ENCODE measurements around the gene CTIF. TPM values are rescaled to one million over a fixed set of nuclear protein-coding genes. Genes with fewer than 3 reads are reported as not detected.

CTIF gene
- total RNA-seq, 2 donors from 2014 or later = 64.9 to 70.6 TPM

DNA sequence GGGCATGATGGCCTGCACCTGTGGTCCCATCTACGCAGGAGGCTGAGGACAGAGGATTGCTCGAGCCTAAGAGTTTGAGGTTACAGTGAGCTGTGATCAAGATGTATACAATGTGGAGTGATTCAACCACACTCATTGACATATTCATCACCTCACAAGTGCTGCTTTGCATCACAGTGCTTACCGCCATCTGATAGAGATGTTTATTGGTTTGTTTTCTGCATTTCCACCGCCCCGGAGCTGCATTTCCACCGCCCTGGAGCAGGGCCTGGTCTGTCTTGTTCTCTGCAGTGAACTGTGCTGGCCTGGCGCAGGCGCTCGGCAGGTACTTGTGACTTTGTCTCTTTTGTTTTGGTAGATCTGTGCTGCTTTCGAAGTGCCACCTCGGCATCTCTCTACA, 315.9 kb downstream of the CTIF start:
- ATAC-seq = no peak
- intact Hi-C loops (cut with DNase I) = loop anchor here in 1 of 2 donors (10.0 kb wide), 1 partner anchor 70 kb away; no protein-coding TSS in a partner anchor

DNA sequence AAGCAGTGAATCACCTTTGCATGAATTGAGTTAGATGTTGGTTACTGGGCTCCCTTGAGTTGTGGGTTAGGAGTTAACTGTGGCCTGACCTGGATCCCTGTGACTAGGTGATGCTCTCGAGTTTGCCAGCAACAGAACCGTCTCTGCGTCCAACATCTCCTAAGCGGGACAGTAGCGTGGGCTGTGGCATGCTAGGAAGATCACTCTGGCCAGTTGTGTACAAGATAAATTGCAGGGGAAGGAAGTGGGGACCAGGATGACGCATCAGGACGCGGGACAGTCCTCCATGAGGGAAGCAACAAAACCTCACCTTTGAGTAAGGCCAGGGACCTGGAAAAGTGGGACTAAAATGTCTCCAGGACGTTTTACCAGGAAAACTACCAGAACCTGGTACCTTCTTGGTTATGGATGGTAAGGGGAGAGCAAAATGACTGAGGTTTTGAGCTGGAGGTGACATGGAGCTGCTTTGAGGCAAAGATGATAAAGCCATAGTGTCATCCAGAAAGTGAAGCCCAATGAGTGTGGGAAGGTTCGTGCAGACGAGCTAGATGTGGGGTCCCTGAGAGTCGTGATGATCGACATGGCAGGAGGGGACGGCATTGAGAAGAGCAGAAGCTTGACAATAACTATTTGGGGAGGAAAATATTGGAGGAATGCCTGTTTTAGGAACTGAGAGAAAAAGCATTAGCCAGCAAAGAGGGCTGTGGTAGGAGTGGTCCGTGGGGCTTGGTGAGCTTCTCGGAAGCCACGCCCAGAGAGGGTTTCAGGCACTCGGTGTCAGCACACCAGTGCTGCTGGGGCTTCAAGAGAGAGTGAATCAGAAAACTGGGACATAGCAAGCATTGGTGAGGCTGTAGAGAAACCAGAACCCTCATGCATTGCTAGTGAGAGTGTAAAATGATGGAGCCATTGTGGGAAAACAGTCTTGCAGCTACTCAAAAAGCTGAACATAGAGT, 316.9 kb downstream of the CTIF start:
- intact Hi-C loops (cut with DNase I) = loop anchor here in 1 of 2 donors (10.0 kb wide), 1 partner anchor 69 kb away; no protein-coding TSS in a partner anchor
- ATAC-seq (peak in 1 of 2 donors; percentile 17), DNase-seq (peak; percentile 79)

More for the DNA sequence above, 315.9 kb downstream of the CTIF start:
- no peak for DNase-seq

DNA sequence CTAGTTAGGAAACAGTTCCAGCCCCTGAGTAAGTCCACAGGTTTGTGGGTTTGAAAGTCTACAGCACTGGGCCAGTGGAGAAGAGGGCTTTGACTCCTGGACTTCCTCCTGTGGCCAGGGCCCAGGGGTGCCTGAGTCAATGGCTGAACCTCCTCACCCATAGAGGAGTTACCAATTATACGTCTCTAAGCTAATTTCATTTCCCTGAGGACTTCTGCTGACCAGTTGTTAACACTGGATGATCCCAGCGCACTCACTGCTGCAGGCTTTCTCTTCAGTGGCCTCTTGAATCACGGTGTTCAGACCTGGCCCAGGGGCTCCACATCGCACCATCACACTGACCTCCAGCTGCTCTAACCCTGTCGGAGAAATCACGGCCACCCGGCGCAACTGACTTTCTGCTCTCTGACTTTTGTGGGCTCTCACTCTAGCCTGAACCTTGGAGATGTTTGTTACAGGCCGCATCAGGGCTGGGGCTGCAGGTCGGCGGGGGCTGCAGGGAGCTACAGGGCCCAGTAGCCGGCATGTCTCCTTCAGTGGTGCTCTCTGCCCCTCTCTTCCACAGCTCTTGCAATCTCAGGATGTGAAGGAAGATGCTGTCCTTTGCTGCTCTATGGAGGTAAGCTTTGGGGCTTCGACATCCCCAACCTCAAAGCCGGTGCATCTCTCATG, 318.3 kb downstream of the CTIF start:
- intact Hi-C loops (cut with DNase I) = loop anchor here in 1 of 2 donors (10.0 kb wide), 1 partner anchor 68 kb away; no protein-coding TSS in a partner anchor
- DNase-seq (peak; percentile 12), ATAC-seq (no peak)

DNA sequence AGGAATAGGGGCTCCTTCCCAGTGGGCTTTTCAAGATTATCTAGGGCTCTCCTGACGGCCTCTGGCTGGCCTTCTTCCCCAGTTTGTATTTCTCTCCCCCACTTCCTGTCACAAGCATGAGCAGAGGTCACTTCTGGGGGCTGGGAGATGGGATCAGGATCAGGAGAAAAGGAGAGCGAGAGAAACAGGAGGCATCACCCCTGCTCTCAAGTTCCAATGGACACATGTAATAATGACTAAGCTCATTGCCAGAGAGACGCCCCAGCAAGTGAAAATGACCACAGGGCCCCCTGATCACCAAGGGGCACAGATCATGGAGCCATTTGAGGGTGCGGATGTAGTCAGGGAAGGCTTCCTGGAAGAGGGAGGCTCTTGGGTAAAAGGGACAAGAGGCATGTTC, 319.8 kb downstream of the CTIF start:
- intact Hi-C loops (cut with DNase I) = loop anchor here in 1 of 2 donors (10.0 kb wide), 1 partner anchor 66 kb away; no protein-coding TSS in a partner anchor
- no peak for ATAC-seq
- DNase-seq = peak; percentile 17

DNA sequence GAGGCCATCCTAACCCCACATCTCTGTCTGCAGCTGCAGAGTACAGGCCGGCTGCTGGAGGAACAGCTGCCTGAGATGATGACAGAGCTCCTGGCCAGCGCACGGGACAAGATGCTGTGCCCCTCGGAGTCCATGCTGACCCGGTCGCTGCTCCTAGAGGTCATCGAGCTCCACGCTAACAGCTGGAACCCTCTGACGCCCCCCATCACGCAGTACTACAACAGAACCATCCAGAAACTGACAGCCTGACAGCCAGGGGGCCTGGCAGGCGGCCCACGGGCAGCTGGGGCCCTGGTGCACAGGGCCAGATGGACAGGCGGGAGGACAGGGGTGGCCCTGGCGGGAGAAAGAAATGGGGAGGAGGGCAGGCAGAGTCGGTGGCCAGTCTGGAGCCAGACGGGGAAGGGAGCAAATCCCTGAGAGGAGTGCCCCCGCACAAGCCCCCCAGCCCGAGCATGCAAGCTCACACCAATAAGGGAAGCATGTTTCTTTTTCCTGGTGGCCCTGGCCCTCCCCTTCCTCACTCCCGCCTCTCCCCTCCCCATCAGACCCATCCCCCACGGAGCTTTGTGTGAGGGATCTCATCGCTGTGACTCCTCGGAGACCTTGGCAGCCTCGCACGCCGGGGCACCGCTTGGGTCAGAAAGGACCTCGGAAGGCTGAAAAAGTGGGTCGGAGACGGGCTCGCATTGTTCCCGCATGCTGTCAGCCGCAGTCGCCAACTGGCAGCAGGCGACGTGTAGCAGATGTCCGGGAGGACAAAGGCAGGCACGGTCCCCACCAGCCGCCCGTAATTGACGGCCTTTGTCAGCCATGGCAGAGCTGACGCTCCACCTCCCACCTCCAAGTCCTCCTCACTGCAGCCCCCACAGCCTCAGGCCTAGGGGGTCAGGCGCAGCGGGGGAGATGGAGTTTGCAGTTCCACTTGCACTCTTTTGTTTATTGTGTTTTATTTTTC, 320.8 kb downstream of the CTIF start:
- DNase-seq (peak; percentile 60), ATAC-seq (peak; percentile 32)
- intact Hi-C loops (cut with DNase I) = loop anchor here in 1 of 2 donors (10.0 kb wide), 1 partner anchor 65 kb away; no protein-coding TSS in a partner anchor

DNA sequence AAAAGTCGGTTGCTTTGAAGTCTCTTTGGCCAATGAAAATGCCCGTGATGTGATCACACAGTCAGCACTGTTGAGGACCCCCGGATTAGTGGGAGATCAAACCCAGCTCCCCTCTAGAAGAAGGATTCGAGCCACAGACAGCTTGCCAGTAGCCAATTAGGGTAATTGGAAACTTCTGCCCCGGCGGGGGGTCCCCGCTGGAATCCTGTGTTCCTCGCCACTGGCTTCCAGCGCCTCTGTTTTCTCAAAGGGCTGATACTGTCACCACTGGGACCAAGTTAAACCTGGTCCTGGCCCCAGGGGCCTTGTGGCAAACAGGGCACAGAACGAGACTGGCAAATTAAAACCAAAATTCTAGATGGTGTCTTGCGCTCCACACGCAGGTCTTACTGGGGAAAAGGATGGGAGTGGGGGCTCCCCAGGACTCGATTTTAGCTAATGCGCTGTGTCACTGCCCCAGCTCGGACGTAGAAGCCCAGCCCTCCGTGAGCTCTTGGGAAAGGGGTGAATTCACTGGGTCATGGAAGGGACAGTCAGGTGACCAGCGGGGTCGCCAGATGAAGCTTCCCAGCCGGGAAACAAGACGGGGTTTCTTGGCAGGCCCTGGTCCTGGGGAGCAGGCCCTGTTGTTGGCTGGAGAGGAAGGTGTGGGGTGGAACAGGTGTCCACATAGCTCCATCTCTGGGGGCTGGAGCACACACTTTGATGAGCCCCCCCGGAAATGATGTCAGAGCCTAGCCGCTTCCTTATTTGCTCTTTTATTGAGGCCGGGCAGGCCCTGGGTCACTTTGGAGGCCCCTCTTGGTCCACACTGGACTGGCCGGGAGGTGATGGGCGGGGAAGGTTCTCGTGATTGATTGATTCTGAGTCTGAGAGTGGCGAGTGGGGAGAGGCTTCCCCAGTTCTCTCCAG, 321.7 kb downstream of the CTIF start:
- peak; percentile 19 for DNase-seq
- no peak for ATAC-seq
- intact Hi-C loops (cut with DNase I) = no loop called here

DNA sequence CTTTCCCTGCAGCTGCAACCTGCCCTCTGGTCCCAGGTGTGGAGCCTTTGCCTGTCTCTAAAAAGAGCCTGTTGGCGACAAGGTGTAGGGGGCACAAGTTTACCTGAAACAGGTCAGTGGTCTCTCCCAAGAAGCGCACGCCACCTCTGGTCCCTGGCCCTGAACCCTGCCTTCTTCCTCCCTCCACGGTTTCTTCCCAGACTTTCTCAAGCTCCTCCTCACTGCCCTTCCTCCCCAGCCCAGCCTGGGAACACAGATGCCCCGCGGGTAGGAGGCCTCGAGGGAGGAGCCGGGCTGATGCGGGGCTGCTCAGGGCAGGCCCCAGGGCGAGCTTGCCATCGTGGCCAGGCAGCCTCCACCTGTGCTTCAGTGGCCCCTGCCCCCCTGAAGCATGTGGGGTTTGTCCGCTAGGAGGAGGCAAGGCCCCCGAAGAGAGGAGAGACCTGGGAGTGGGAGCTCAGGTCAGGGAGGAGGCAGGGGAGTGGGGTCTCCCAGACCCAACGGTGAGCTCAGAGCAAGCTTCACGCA, 322.4 kb downstream of the CTIF start:
- ATAC-seq = no peak
- DNase-seq = peak; percentile 26
- intact Hi-C loops (cut with DNase I) = no loop called here

DNA sequence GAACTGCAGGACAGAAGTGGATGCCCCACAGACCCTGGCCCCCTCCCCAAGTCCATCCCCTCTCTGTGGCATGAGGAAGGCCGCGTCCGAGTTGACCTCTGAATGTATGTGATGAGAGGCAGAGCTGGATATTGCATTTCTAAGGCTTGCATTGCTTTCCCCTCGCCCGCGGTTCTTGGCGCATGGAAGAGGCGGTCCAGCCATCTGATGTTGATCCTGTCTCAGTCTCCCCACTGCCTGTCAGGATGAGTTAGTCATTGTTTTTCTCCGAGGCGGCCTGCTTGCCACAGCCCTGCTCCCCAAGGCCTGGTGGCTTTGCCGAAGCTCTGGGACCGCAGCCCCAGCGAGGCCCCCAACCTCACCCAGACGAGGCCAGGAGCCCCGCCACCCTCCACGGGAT, 323.3 kb downstream of the CTIF start:
- ATAC-seq (no peak), DNase-seq (peak; percentile 20)
- intact Hi-C loops (cut with DNase I) = no loop called here

DNA sequence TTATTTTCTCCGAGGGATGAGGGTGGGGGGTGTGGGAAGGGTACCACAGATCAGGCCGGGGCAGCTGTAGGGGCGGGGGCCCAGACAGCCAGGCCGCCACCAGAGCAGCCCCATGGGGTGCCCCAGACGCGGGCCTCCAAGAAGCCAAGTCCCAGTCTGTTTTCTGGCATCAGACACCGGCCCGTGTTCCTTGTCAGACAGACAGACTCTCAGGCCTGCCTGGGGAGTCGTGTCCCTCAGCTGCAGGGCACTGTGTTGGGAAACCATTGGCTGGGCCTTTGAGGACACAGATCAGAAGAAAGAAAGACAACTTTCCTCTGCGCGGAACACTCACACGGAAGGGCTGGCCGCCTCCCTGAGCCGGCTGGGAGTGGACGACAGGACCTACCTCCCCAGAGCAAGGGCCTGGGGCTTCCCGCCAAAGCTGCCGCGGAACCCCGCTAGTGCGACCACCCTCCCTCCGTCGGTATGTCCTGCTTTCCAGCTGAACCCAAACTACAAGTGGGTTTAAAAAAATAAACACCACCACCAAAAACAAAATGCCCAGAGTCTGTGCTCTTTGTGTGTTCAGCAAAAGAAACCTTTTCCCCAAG, 323.9 kb downstream of the CTIF start:
- ATAC-seq = peak; percentile 6 to 50
- intact Hi-C loops (cut with DNase I) = no loop called here
- peak; percentile 72 for DNase-seq

DNA sequence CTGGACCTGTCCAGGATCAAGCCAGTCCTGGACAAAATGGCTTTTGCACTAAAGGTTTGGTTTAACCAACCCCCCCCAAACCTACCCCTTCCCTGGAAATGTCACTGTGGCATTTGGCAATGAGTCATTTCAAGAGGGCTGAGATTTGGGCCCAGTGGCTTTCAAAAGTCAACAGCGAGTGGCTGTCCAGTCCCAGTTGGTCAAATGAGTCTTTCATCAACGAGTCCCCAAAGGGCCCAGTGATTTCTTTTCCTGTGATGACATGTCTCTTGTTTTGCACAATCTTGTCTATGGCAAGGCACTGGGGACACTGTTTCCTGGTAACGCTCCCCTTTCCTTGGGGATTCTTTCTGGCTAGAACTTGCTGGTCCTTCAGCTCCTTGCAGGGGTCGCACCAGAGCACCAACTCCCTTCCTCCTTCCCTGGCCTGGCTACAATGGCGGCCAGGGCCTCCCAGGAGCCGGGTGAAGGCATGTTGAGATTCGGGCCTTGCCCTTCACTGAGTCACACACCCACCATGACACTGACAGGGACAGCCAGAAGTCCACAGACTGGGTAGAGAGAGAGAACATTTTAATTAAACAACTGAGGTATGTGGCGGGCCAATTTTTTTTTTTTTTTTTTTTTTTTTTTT, 324.7 kb downstream of the CTIF start:
- intact Hi-C loops (cut with DNase I) = no loop called here
- DNase-seq = peak; percentile 37
- ATAC-seq = peak in 1 of 2 donors; percentile 27

DNA sequence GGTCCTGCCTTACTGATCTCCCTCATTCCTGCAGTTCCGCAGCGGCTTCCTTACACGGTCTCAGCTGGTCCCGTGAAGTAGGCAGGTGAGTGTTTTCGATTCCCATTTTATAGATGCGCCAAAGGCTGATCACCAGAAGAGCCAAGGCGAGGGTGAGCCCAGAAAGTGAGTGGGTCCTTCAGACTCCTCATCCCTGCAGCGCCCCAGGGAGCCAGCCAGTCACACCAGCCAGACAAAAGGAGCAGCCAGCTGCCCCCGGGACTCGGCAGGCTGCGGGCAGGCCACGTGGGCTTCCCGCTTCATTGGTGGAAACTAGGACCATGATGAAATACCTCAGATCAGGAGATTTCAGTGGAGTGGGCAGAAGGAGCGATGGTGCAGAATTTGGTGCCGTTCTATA, 326.0 kb downstream of the CTIF start:
- DNase-seq (peak; percentile 18), ATAC-seq (no peak)
- intact Hi-C loops (cut with DNase I) = no loop called here

DNA sequence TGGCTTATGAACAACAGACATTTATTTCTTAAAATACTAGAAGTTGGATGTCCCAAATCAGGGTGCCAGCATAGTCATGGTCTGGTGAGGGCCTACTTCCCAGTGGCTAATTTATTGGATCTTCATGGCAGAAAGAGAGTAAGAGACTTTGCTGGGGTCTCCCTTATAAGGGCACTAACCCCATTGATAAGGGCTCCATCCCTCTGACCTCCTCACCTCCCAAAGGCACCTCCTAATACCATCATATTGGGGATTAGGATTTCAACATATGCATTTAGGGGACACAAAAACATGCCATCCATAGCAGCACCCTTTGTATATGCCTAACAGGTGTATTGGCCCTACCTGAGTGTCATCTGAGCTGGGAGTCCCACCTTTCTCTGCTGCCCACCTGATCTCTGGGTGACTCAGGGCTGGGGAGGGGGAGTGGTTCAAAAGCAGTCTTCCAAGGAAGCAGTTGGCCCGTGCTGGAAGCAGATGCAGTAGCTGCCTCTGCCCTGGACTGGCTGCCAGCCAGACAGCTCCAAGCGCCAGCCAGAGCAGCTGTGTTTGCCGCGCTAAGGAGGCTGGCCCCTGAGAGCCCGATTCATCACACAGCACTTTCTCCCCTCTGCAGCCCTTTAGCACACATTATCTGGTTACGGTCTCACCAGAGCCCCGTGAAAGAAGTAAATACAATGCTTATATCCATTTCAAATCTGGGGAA, 327.4 kb downstream of the CTIF start:
- intact Hi-C loops (cut with DNase I) = no loop called here
- ATAC-seq (peak; percentile 61 to 77), DNase-seq (peak; percentile 72)

DNA sequence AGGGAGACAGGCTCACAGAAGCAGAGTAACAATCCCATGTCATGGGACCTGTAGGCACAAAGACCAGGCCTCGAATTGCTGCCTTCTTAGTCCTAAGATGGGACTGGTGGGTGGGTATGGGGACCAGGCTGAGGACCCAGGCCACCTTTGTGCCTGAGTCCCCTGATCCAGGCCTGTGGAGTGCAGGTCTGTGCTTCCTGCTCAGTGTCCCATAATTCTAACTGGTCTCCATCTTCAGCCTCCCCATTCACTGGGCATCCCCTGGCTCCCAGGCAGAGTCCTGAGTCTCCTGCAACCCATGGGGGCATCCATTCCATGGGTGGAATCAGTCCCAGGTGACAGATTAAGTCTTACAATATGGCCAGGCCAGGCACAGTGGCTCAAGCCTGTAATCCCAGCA, 328.0 kb downstream of the CTIF start:
- intact Hi-C loops (cut with DNase I) = no loop called here
- DNase-seq (peak; percentile 2), ATAC-seq (no peak)

DNA sequence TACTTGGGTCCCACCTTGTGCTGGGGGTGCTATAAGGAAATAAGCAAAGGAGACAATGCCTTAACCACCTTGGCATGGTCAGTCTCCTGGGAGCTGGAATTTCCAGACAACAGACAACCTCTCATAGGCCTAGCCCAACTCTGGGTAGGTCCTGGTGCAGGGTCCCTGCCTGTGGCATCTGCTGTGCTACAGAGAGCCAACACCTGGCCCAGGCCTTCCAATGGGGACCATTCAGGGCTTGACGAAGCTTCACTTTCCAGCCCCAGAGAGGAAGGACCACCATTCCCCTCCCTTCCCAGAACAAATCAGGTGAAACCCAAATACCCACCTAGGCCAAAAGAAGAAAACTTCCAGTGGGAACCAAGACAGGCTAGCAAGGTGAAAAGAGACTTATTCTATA, 329.1 kb downstream of the CTIF start:
- DNase-seq (peak; percentile 9), ATAC-seq (no peak)
- intact Hi-C loops (cut with DNase I) = no loop called here

DNA sequence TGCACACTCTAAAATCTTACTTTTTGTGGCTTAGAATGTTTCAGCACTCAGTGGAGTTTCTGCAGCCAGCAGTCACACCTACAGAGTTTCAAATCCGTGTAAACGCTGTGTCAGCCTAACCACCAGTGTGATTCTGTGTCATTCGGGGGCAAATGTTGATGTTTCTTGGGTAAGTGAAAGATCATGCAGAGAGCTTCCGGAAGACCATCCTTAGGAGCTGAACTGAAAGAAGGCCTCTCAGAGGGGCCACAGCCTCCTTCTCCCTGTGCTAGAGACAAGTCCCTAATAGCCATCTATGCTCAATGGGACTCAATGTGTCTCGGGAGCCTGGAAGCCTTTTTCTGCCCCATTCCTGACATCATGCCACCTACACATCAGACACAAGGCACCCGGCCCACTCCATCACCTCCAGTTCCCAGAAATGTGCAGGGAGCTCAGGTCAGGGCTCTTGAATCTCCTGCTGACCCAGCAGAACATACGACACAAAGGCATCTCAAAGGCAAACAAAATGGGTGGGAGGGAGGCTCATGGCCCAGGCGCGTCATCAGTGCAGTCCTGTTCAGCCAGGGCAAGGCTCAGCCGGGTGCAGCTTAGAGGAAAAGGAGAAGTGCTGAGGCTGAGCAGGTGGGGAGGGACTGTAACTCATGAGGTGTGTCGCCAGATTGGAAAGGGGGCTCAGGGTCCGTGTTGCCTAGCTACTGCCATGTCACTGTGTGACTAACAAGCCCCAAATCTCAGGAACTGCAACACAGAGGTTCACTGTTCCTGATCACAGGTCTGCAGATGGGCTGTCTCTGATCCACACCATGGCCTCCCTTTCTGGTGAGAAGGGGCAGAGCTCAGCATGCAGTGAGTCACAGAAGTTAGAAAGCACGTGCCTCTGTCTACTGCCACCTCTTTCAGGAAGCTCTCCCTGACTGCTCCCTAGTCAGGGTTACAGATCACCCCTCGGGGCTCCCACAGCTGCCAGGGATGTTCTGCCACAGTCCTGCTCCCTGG, 329.9 kb downstream of the CTIF start:
- intact Hi-C loops (cut with DNase I) = no loop called here
- ATAC-seq (no peak), DNase-seq (peak; percentile 21)
